HG02678 (cell line): Measurements from ENCODE around the gene TANC1.

Experiments
- ATAC-seq: cut with Tn5 transposase; IDR thresholded peaks from one replicate; pipeline ENCODE4 v1.9.1; 2021; ENCODE audit warnings: mild to moderate bottlenecking, moderate library complexity; ENCODE audit not compliant: unreplicated experiment

The TANC1 gene

GRCh38 chr2:159185401-159186130 lies 217.1 kb downstream of the TANC1 start:
- ATAC-seq: peak; percentile 40

- ATAC-seq: peak; percentile 47
Observed at GRCh38 chr2:159186462-159186861, 218.0 kb downstream of the TANC1 start.

- no peak for ATAC-seq
Observed at GRCh38 chr2:159187106-159187505, 218.7 kb downstream of the TANC1 start.

- ATAC-seq: no peak
Observed at GRCh38 chr2:159188449-159188848, 220.0 kb downstream of the TANC1 start.

GRCh38 chr2:159192371-159192918 lies 224.0 kb downstream of the TANC1 start:
- ATAC-seq: no peak

GRCh38 chr2:159193791-159194190 lies 225.4 kb downstream of the TANC1 start:
- no peak for ATAC-seq

- ATAC-seq: no peak
Observed at GRCh38 chr2:159194241-159194640, 225.8 kb downstream of the TANC1 start.

GRCh38 chr2:159195697-159196096 lies 227.3 kb downstream of the TANC1 start:
- ATAC-seq: no peak

- ATAC-seq: no peak
Observed at GRCh38 chr2:159196393-159196925, 228.0 kb downstream of the TANC1 start.

- no peak for ATAC-seq
Observed at GRCh38 chr2:159199236-159199635, 230.8 kb downstream of the TANC1 start.

- no peak for ATAC-seq
Observed at GRCh38 chr2:159199761-159200465, 231.5 kb downstream of the TANC1 start.

GRCh38 chr2:159200498-159200897 lies 232.1 kb downstream of the TANC1 start:
- no peak for ATAC-seq

- ATAC-seq: peak; percentile 99
Observed at GRCh38 chr2:159201360-159202063, 233.1 kb downstream of the TANC1 start.

- ATAC-seq: no peak
Observed at GRCh38 chr2:159202568-159203071, 234.2 kb downstream of the TANC1 start.

GRCh38 chr2:159204381-159205144 lies 236.1 kb downstream of the TANC1 start:
- no peak for ATAC-seq

- no peak for ATAC-seq
Observed at GRCh38 chr2:159206736-159207380, 238.4 kb downstream of the TANC1 start.

- no peak for ATAC-seq
Observed at GRCh38 chr2:159208438-159208837, 240.0 kb downstream of the TANC1 start.

- no peak for ATAC-seq
Observed at GRCh38 chr2:159209341-159210306, 241.2 kb downstream of the TANC1 start.
